Endodermal cell (in vitro differentiated cells): Measurements from ENCODE around the gene GPR61. TPM values are rescaled to one million over a fixed set of nuclear protein-coding genes. Genes with fewer than 3 reads are reported as not detected.

Source experiments
- DNase-seq: peaks from one replicate; pipeline ENCODE4 v3.0.0-alpha.2; 2017
- H3K27ac ChIP-seq: 2 replicates; pipeline ENCODE4 v1.5.1; 2013; ENCODE audit warnings: mild to moderate bottlenecking, low read depth, low read length, moderate library complexity
- H3K27me3 ChIP-seq: 2 replicates; pipeline ENCODE4 v1.6.1; 2013; ENCODE audit warnings: mild to moderate bottlenecking, low read length, moderate library complexity; ENCODE audit not compliant: insufficient read depth, control insufficient read depth, poor library complexity, severe bottlenecking
- H3K36me3 ChIP-seq: 2 replicates; pipeline ENCODE4 v1.7.0; 2013; ENCODE audit warnings: mild to moderate bottlenecking, low read length, moderate library complexity; ENCODE audit not compliant: control insufficient read depth, insufficient read depth
- H3K4me1 ChIP-seq: one replicate; pipeline ENCODE4 v1.7.0; 2013; ENCODE audit warnings: low read length; ENCODE audit not compliant: control insufficient read depth, insufficient read depth
- H3K4me3 ChIP-seq: 2 replicates; pipeline ENCODE4 v1.5.1; 2013; ENCODE audit warnings: mild to moderate bottlenecking, low read length, moderate library complexity
- H3K9ac ChIP-seq: 2 replicates; pipeline ENCODE4 v1.6.1; 2013; ENCODE audit warnings: mild to moderate bottlenecking, low read length, moderate library complexity; ENCODE audit not compliant: poor library complexity, severe bottlenecking; ENCODE audit errors: extremely low read depth
- H3K9me3 ChIP-seq: 2 replicates; pipeline ENCODE4 v1.6.1; 2013; ENCODE audit warnings: mild to moderate bottlenecking, low read length, moderate library complexity; ENCODE audit not compliant: control insufficient read depth
- H3K27ac Mint-ChIP-seq: 2 replicates; pipeline ENCODE4 v1.8.0; 2020; ENCODE audit warnings: mixed read lengths
- H3K27me3 Mint-ChIP-seq: 2 replicates; pipeline ENCODE4 v1.8.0; 2021; ENCODE audit warnings: mild to moderate bottlenecking, mixed read lengths; ENCODE audit not compliant: insufficient read depth
- H3K36me3 Mint-ChIP-seq: 2 replicates; pipeline ENCODE4 v1.8.0; 2020; ENCODE audit warnings: low read depth, mixed read lengths
- H3K4me1 Mint-ChIP-seq: 2 replicates; pipeline ENCODE4 v1.8.0; 2020; ENCODE audit warnings: mixed read lengths
- H3K4me3 Mint-ChIP-seq: 2 replicates; pipeline ENCODE4 v1.8.0; 2020; ENCODE audit warnings: mild to moderate bottlenecking, moderate library complexity, mixed read lengths
- H3K9me3 Mint-ChIP-seq: 2 replicates; pipeline ENCODE4 v1.8.0; 2020; ENCODE audit warnings: mild to moderate bottlenecking, mixed read lengths
- CTCF ChIP-seq: fragments of 200-600 bp; sonication (generic); conservative IDR thresholded peaks from 2 replicates; pipeline ENCODE4 v1.5.0; 2021; ENCODE audit warnings: antibody characterized with exemption, mild to moderate bottlenecking
- WGBS, 2 experiments: methylation state at CpG; one replicate each; pipeline versions ENCODE4 v1.1.5 to v1.1.7; 2013; ENCODE audit warnings: missing lambda C conversion rate in 2 of 2, mixed read lengths in 1 of 2; ENCODE audit not compliant: insufficient coverage in 1 of 2, insufficient read length in 1 of 2; 5-methylcytosine and 5-hydroxymethylcytosine counted together
- total RNA-seq, 2 donors: library from RNA; stranded (reverse); fragmentation: NEBNext Ultra II Directional in 1 of 2; extraction: Animal tissue kit (Norgen Biotek cat#: 25700) in 1 of 2; gene quantifications; 2 replicates in 1 of 2; 3 replicates in 1 of 2; pipeline ENCODE4 v1.2.1, GENCODE V29; 2021

GPR61 gene
- total RNA-seq, 2 donors from 2014 or later, result 0.93 TPM; not detected in 1

- no peaks in the 10 kb centered on the region for H3K9me3 ChIP-seq
- no peaks in the 10 kb centered on the region for H3K36me3 ChIP-seq
- H3K27ac Mint-ChIP-seq, result no peak overlapping the region
- H3K4me3 Mint-ChIP-seq, result no peak overlapping the region
- no peaks in the 10 kb centered on the region for H3K9me3 Mint-ChIP-seq
- peaks cover 20% of the 10 kb centered on the region for H3K4me1 Mint-ChIP-seq
- H3K4me1 ChIP-seq, result peaks cover 2% of the 10 kb centered on the region
- no peak for TF ChIP-seq CTCF
- no peak for DNase-seq
- H3K9ac ChIP-seq, result no peak overlapping the region
- H3K36me3 Mint-ChIP-seq, result peaks cover 8% of the 10 kb centered on the region
- H3K27ac ChIP-seq, result no peak overlapping the region
- peaks cover 3% of the 10 kb centered on the region for H3K27me3 Mint-ChIP-seq
- no peaks in the 10 kb centered on the region for H3K27me3 ChIP-seq
- H3K4me3 ChIP-seq, result no peak overlapping the region
- 67 to 78% methylated on average over 1 to 4 of the region's 5 CpGs for WGBS, 2 experiments
Measured at GRCh38 chr1:109500941-109501381, 38.7 kb upstream of the GPR61 start.

- Mint-ChIP-seq H3K4me1 (peaks cover 20% of the 10 kb centered on the region), H3K27ac (no peak overlapping the region), H3K4me3 (no peak overlapping the region), H3K9me3 (no peaks in the 10 kb centered on the region), H3K36me3 (peaks cover under 1% of the 10 kb centered on the region), H3K27me3 (peaks cover 4% of the 10 kb centered on the region)
- Histone ChIP-seq H3K4me3 (no peak overlapping the region), H3K36me3 (no peaks in the 10 kb centered on the region), H3K27ac (no peak overlapping the region), H3K4me1 (peaks cover 2% of the 10 kb centered on the region), H3K9ac (no peak overlapping the region), H3K27me3 (peaks cover 3% of the 10 kb centered on the region), H3K9me3 (no peaks in the 10 kb centered on the region)
- no peak for TF ChIP-seq CTCF
- no peak for DNase-seq
- 75 to 95% methylated on average over 4 to 5 of the region's 5 CpGs for WGBS, 2 experiments
Measured at GRCh38 chr1:109501644-109502363, 37.9 kb upstream of the GPR61 start.

GRCh38 chr1:109502364-109502851, 37.3 kb upstream of the GPR61 start:
- Mint-ChIP-seq H3K27ac (no peak overlapping the region), H3K9me3 (no peaks in the 10 kb centered on the region), H3K4me1 (peaks cover 18% of the 10 kb centered on the region), H3K4me3 (no peak overlapping the region), H3K27me3 (peaks cover 10% of the 10 kb centered on the region), H3K36me3 (no peaks in the 10 kb centered on the region)
- H3K27ac ChIP-seq, result no peak overlapping the region
- WGBS, 2 experiments, result 90 to 91% methylated on average over 2 to 3 of the region's 3 CpGs
- peaks cover 2% of the 10 kb centered on the region for H3K4me1 ChIP-seq
- no peak for TF ChIP-seq CTCF
- no peak for DNase-seq
- no peaks in the 10 kb centered on the region for H3K36me3 ChIP-seq
- no peak overlapping the region for H3K4me3 ChIP-seq
- H3K9ac ChIP-seq, result no peak overlapping the region
- no peaks in the 10 kb centered on the region for H3K9me3 ChIP-seq
- peaks cover 9% of the 10 kb centered on the region for H3K27me3 ChIP-seq
